ENCODE results near the gene PRICKLE1. TPM values are rescaled to one million over a fixed set of nuclear protein-coding genes. Genes with fewer than 3 reads are reported as not detected.
A peak's percentile ranks its signal among the peaks of the same experiment; 100 is the strongest.

PRICKLE1 gene
- total and polyA plus RNA-seq, 10 of the 15 experiments (the other 5 are each of a cell fraction or from before 2014, with no cell fraction given) = 0.47 to 2.8 (median 0.86) TPM

- TF ChIP-seq ZNF384 (IDR thresholded peaks at IDR 0.05; ENCODE audit: borderline replicate concordance, low read depth, low read length) (peak; percentile 51; the same call in 1 of the 2 replicates), ZNF207 (IDR thresholded peaks at IDR 0.05; ENCODE audit: borderline replicate concordance) (no peak), USF2 (IDR thresholded peaks at IDR 0.05; ENCODE audit: borderline replicate concordance, low read depth, low read length) (no peak), GATAD2B (conservative IDR thresholded peaks at IDR 0.05; ENCODE audit: low read depth) (0 out of 2 replicates have a peak, but pooled peaks have one; percentile 51), IKZF2 (IDR thresholded peaks at IDR 0.05) (peak; percentile 93)
Observed at GRCh38 chr12:42469355-42470175, 120.0 kb downstream of the PRICKLE1 start (continued).

- in situ Hi-C loops (cut with MboI) (no loop called here), intact Hi-C loops (cut with micrococcal nuclease; ENCODE audit: unreplicated experiment) (loop anchor here (5.0 to 10.0 kb wide), 2 partner anchors 324 to 1288 kb away; partner anchors contain the start of genes GXYLT1, IRAK4 and PUS7L)
- RAD21 ChIA-PET (ENCODE audit: unreplicated experiment) = interaction anchor here (0.6 to 3.3 kb wide), 10 partner anchors 8 to 869 kb away, joined by 3 to 25 read pairs (median 5); no protein-coding TSS in a partner anchor
- Histone ChIP-seq H3K9me3 (replicated peaks; ENCODE audit: control insufficient read depth, insufficient read depth, low read length) (no peaks in the 10 kb centered on the region), H4K20me1 (ENCODE audit: control insufficient read depth, insufficient read depth) (no peaks in the 10 kb centered on the region), H2AFZ (ENCODE audit: control insufficient read depth, low read depth, low read length) (peak overlapping the region; percentile 54), H3K79me2 (ENCODE audit: control insufficient read depth, insufficient read depth, low read length) (no peaks in the 10 kb centered on the region), H3K27ac (ENCODE audit: control insufficient read depth, insufficient read depth) (peak overlapping the region; percentile 72), H3K4me2 (ENCODE audit: control insufficient read depth, insufficient read depth) (peak overlapping the region; percentile 96), H3K9ac (ENCODE audit: control insufficient read depth, insufficient read depth, low read length) (no peak overlapping the region), H3K4me1 (ENCODE audit: control insufficient read depth, insufficient read depth, low read length) (peaks cover 18% of the 10 kb centered on the region), H3K36me3 (ENCODE audit: control insufficient read depth in 2 of 2, insufficient read depth in 2 of 2, low read length in 1 of 2) (no peaks in the 10 kb centered on the region), H3K4me3 (peak overlapping the region; percentile 52), H3K27me3 (replicated peaks in 1 of 2; ENCODE audit: control insufficient read depth in 2 of 2, insufficient read depth in 2 of 2, low read length in 1 of 2) (no peaks in the 10 kb centered on the region)
- FAIRE-seq (no peak), DNase-seq (ENCODE audit: low read depth, low spot score) (no peak), ATAC-seq (peak; percentile 19)
- WGBS (ENCODE audit: insufficient coverage, insufficient replicate concordance, low lambda C conversion rate, missing lambda C conversion rate) = 0% methylated on average over 3 of the region's 3 CpGs
- POLR2A ChIA-PET = interaction anchor here (0.6 to 1.4 kb wide), 3 partner anchors 10 to 66 kb away, joined by 3 to 6 read pairs (median 3); no protein-coding TSS in a partner anchor
- no TSS peak for BruUV-seq (replicated peaks)
- SMC1A ChIA-PET (ENCODE audit: uncharacterized antibody, unreplicated experiment) = interaction anchor here (1.0 to 6.4 kb wide), 18 partner anchors 10 to 869 kb away, joined by 3 to 40 read pairs (median 6); no protein-coding TSS in a partner anchor
- CTCF ChIA-PET = interaction anchor here (0.7 to 11.4 kb wide), 8 partner anchors 10 to 869 kb away, joined by 3 to 87 read pairs (median 8); no protein-coding TSS in a partner anchor
- no peak for TF ChIP-seq PRDM15 (CRISPR knock-in tag; IDR thresholded peaks at IDR 0.05)
- TF ChIP-seq REST (IDR thresholded peaks at IDR 0.05; ENCODE audit: low read depth, low read length) = no peak
- 0 out of 2 replicates have a peak, but pooled peaks have one; percentile 0 for TF ChIP-seq PML (IDR thresholded peaks at IDR 0.05; ENCODE audit: low read length)
- no peak for TF ChIP-seq NFXL1 (IDR thresholded peaks at IDR 0.05; ENCODE audit: borderline replicate concordance)
- TF ChIP-seq SMARCA5 (IDR thresholded peaks at IDR 0.05) = no peak
Observed at GRCh38 chr12:42468921-42469320, 120.6 kb downstream of the PRICKLE1 start.

Data from GM12878 (cell line).